ENCODE measurements around the gene PALD1.

The PALD1 gene

DNA sequence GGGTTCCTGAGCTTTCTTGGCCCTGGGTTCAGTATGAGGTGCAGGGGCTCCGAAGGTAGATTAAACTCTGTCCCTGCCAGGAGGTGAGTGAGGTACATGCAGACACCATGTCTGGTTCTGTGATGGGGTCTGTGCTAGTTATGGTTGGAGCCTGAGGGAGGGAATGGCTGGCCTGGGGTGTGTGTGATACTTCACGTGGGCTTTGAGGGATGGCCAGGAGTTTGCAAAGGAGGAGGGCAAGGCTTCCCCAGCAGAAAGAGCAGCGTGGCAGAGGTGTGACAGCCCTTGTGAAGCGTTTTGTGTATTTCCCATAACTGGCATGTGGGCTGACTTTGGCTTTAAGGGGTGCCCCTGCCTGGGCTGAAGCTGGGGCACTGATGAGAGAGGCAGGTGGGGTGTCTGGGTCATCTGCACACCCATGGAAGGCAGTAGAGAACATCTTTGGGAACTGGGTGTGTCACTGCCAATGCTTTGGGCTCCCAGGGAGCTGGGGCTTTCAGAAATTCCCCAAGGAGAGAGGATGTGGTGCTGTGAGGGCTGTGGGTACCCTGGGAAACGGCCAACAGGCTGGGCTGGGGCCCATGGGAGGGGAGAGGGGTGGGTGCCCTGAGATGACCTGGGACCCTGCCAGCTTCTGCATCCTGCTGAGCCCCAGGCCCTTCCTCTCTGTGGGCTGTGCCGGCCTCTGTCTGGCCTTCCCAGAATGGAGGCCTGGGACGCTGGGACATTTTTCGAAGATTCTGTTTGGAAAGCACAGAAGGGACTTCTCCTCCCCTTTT is 4.6 kb downstream of the PALD1 start:
- TF ChIP-seq CEBPB (IDR thresholded peaks at IDR 0.05) = no peak
- TF ChIP-seq ZBTB7A (IDR thresholded peaks at IDR 0.05; ENCODE audit: low read depth) = no peak
- no peak for TF ChIP-seq FOXM1 (IDR thresholded peaks at IDR 0.05; ENCODE audit: borderline replicate concordance, low read depth)
- TF ChIP-seq, protein P1, sequence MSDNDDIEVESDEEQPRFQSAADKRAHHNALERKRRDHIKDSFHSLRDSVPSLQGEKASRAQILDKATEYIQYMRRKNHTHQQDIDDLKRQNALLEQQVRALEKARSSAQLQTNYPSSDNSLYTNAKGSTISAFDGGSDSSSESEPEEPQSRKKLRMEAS (IDR thresholded peaks at IDR 0.05) = no peak
- no peak for TF ChIP-seq EP300 (IDR thresholded peaks at IDR 0.05; ENCODE audit: borderline replicate concordance)
- TF ChIP-seq NFIC (IDR thresholded peaks at IDR 0.05) = no peak
- TF ChIP-seq TCF12 (IDR thresholded peaks at IDR 0.05; ENCODE audit: low read depth) = no peak
- TF ChIP-seq, protein P2, sequence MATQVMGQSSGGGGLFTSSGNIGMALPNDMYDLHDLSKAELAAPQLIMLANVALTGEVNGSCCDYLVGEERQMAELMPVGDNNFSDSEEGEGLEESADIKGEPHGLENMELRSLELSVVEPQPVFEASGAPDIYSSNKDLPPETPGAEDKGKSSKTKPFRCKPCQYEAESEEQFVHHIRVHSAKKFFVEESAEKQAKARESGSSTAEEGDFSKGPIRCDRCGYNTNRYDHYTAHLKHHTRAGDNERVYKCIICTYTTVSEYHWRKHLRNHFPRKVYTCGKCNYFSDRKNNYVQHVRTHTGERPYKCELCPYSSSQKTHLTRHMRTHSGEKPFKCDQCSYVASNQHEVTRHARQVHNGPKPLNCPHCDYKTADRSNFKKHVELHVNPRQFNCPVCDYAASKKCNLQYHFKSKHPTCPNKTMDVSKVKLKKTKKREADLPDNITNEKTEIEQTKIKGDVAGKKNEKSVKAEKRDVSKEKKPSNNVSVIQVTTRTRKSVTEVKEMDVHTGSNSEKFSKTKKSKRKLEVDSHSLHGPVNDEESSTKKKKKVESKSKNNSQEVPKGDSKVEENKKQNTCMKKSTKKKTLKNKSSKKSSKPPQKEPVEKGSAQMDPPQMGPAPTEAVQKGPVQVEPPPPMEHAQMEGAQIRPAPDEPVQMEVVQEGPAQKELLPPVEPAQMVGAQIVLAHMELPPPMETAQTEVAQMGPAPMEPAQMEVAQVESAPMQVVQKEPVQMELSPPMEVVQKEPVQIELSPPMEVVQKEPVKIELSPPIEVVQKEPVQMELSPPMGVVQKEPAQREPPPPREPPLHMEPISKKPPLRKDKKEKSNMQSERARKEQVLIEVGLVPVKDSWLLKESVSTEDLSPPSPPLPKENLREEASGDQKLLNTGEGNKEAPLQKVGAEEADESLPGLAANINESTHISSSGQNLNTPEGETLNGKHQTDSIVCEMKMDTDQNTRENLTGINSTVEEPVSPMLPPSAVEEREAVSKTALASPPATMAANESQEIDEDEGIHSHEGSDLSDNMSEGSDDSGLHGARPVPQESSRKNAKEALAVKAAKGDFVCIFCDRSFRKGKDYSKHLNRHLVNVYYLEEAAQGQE (IDR thresholded peaks at IDR 0.05; ENCODE audit: low read depth) = no peak
- no peak for TF ChIP-seq RAD21 (IDR thresholded peaks at IDR 0.05; ENCODE audit: low read depth)
- no peak for TF ChIP-seq TAF1 (IDR thresholded peaks at IDR 0.05; ENCODE audit: low read depth)
- TF ChIP-seq TEAD4 (IDR thresholded peaks at IDR 0.05) = no peak
- no peak for TF ChIP-seq CREB1 (IDR thresholded peaks at IDR 0.05; ENCODE audit: low read depth)
- no peak for TF ChIP-seq YY1 (IDR thresholded peaks at IDR 0.05; ENCODE audit: low read depth)

DNA sequence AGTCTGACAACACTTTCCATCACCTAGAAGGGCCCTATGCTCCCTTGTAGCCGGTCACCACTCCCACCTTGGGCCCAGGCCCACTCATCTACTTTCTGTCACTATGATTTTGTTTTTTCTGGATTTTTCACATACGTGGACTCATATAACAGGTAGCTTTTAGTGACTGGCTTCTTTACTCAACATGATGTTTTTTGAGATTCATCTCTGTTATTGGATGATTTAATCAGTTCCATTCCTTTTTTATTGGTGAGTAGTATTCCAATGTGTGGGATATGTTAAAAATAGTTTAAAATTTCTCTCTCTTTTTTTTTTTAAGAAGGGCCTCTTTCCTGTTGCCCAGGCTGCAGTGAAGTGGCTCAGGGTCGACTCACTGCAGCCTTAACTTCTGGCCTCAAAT is 9.3 kb downstream of the PALD1 start:
- TF ChIP-seq CEBPB (IDR thresholded peaks at IDR 0.05) = no peak
- no peak for TF ChIP-seq RAD21 (IDR thresholded peaks at IDR 0.05; ENCODE audit: low read depth)
- TF ChIP-seq, protein P3, sequence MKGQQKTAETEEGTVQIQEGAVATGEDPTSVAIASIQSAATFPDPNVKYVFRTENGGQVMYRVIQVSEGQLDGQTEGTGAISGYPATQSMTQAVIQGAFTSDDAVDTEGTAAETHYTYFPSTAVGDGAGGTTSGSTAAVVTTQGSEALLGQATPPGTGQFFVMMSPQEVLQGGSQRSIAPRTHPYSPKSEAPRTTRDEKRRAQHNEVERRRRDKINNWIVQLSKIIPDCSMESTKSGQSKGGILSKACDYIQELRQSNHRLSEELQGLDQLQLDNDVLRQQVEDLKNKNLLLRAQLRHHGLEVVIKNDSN (IDR thresholded peaks at IDR 0.05) = no peak
- TF ChIP-seq FOXM1 (IDR thresholded peaks at IDR 0.05; ENCODE audit: borderline replicate concordance, low read depth) = no peak
- no peak for TF ChIP-seq EP300 (IDR thresholded peaks at IDR 0.05; ENCODE audit: borderline replicate concordance)
- TF ChIP-seq NFIC (IDR thresholded peaks at IDR 0.05) = no peak
- no peak for TF ChIP-seq CREB1 (IDR thresholded peaks at IDR 0.05; ENCODE audit: low read depth)
- no peak for TF ChIP-seq YY1 (IDR thresholded peaks at IDR 0.05; ENCODE audit: low read depth)
- no peak for TF ChIP-seq TCF12 (IDR thresholded peaks at IDR 0.05; ENCODE audit: low read depth)
- TF ChIP-seq, protein P1 (IDR thresholded peaks at IDR 0.05) = no peak
- no peak for TF ChIP-seq ZBTB7A (IDR thresholded peaks at IDR 0.05; ENCODE audit: low read depth)
- TF ChIP-seq, protein P2 (IDR thresholded peaks at IDR 0.05; ENCODE audit: low read depth) = no peak
- no peak for TF ChIP-seq TAF1 (IDR thresholded peaks at IDR 0.05; ENCODE audit: low read depth)
- no peak for TF ChIP-seq TEAD4 (IDR thresholded peaks at IDR 0.05)
- TF ChIP-seq EGR1 (IDR thresholded peaks at IDR 0.05) = no peak

DNA sequence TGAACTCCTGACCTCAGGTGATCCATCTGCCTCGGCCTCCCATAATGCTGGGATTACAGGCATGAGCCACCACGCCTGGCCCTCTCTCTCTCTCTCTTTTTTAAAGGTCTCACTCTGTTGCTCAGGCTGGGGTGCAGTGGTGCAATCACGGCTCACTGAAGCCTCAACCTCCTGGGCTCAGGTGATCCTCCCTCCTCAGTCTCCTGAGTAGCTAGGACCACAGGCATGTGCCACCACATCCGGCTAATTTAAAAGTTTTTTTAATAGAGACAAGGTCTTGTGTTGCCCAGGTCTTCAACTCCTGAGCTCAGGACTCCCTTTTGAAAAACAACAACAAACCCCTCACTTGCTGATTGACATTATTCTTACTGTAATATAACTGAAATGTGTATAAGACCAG is 11.6 kb downstream of the PALD1 start:
- TF ChIP-seq CEBPB (IDR thresholded peaks at IDR 0.05) (no peak), TAF1 (IDR thresholded peaks at IDR 0.05; ENCODE audit: low read depth) (no peak), CREB1 (IDR thresholded peaks at IDR 0.05; ENCODE audit: low read depth) (no peak), EP300 (IDR thresholded peaks at IDR 0.05; ENCODE audit: borderline replicate concordance) (no peak), NFIC (IDR thresholded peaks at IDR 0.05) (no peak), RAD21 (IDR thresholded peaks at IDR 0.05; ENCODE audit: low read depth) (no peak)

DNA sequence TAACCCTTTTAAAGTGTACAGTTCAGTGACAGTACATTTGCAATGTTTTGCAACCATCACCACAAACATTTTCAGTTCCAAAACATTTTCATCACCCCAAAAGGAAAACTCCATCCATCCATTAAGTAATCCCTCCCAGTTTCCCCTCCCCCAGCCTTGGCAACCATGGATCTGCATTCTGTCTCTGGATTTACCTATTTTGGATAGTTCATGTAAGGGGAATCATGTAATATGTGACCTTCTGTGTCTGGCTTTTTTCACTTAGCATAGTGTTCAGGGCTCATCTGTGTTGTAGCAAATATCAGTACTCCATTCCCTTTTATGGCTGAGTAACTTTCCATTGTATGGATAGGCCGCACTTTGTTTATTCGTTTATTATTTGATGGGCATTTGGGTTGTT is 13.0 kb downstream of the PALD1 start:
- TF ChIP-seq TEAD4 (IDR thresholded peaks at IDR 0.05) = no peak
- TF ChIP-seq EGR1 (IDR thresholded peaks at IDR 0.05) = no peak
- TF ChIP-seq, protein P2 (IDR thresholded peaks at IDR 0.05; ENCODE audit: low read depth) = no peak
- no peak for TF ChIP-seq NFIC (IDR thresholded peaks at IDR 0.05)
- TF ChIP-seq TAF1 (IDR thresholded peaks at IDR 0.05; ENCODE audit: low read depth) = no peak
- no peak for TF ChIP-seq CEBPB (IDR thresholded peaks at IDR 0.05)

Data from Ishikawa (cell line).